Urinary bladder (tissue), 4 donors: ENCODE measurements around the gene FAM107B. TPM values are rescaled to one million over a fixed set of nuclear protein-coding genes. Genes with fewer than 3 reads are reported as not detected.
"Not testable (repeated sequence)": the region's sequence is repeated elsewhere in the genome, so short reads cannot be mapped to it uniquely, and the experiment has no call there.

Experiments used
- DNase-seq: peaks from one replicate; pipeline ENCODE4 v3.0.0-alpha.2; 2015; ENCODE audit errors: extremely low spot score
- H3K27ac ChIP-seq: one replicate; pipeline ENCODE4 v1.5.1; 2013; ENCODE audit warnings: low read depth, mild to moderate bottlenecking, moderate library complexity
- H3K36me3 ChIP-seq: one replicate; pipeline ENCODE4 v1.6.1; 2013; ENCODE audit warnings: mild to moderate bottlenecking, moderate library complexity; ENCODE audit not compliant: insufficient read depth
- H3K4me1 ChIP-seq: one replicate; pipeline ENCODE4 v1.6.1; 2013; ENCODE audit warnings: mild to moderate bottlenecking, moderate library complexity; ENCODE audit not compliant: insufficient read depth
- H3K4me3 ChIP-seq: one replicate; pipeline ENCODE4 v1.5.1; 2013; ENCODE audit warnings: low read depth, low read length
- WGBS: extraction: QIAGEN DNeasy Blood & Tissue Kit; methylation state at CpG from one replicate; pipeline ENCODE4 v1.1.7; 2013; 5-methylcytosine and 5-hydroxymethylcytosine counted together
- polyA plus RNA-seq: library from polyadenylated mRNA; stranded (reverse); fragments of 200-250 nt; gene quantifications from one replicate; pipeline ENCODE4 v1.2.3, GENCODE V29; 2013
- total RNA-seq: library from RNA; depleted of rRNA; stranded (reverse); fragments of >200 nt; gene quantifications from one replicate; pipeline ENCODE4 v1.2.3, GENCODE V29; 2014
- donor health status: healthy with polysubstance abuse.
- donor health status: healthy.

FAM107B gene
- total RNA-seq (40.2 TPM), polyA plus RNA-seq (13.6 TPM)

GRCh38 chr10:14774797-14775196 lies at the start of gene FAM107B:
Gene FAM107B, minus strand, starts transcription at chr10:14774897. Its CDS starts 234 bp downstream, at chr10:14774663.
- Histone ChIP-seq H3K27ac (no peak within 1 kb of the TSS), H3K4me1 (no peaks in the 10 kb centered on the region), H3K4me3 (no peak within 1 kb of the TSS), H3K36me3 (no peaks in the 10 kb centered on the region)
- 93% methylated on average over 8 of the region's 8 CpGs for WGBS
- no peak for DNase-seq

DNA sequence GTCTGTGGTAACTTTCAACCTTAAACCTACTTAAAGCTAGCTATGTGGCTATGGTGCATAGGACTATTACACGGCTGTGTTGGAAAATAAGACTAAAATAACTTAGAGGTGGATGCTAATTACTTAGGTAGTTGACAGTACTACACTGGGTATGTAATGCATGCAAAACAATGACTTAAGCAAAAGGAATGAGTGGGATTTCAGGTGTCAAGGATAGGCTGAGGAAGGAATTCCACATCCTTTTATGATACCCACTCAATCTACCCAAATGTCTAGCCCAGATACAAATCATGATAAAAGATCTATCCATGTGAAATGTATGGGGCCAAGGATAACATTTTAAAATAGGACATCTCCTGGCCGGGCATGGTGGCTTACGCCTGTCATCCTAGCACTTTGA lies 49.3 kb upstream of the FAM107B start:
- no peak for DNase-seq
- H3K36me3 ChIP-seq = no peaks in the 10 kb centered on the region
- WGBS = 92% methylated on average over 3 of the region's 3 CpGs
- H3K4me1 ChIP-seq = no peaks in the 10 kb centered on the region
- H3K27ac ChIP-seq = no peak overlapping the region
- H3K4me3 ChIP-seq = no peak overlapping the region

DNA sequence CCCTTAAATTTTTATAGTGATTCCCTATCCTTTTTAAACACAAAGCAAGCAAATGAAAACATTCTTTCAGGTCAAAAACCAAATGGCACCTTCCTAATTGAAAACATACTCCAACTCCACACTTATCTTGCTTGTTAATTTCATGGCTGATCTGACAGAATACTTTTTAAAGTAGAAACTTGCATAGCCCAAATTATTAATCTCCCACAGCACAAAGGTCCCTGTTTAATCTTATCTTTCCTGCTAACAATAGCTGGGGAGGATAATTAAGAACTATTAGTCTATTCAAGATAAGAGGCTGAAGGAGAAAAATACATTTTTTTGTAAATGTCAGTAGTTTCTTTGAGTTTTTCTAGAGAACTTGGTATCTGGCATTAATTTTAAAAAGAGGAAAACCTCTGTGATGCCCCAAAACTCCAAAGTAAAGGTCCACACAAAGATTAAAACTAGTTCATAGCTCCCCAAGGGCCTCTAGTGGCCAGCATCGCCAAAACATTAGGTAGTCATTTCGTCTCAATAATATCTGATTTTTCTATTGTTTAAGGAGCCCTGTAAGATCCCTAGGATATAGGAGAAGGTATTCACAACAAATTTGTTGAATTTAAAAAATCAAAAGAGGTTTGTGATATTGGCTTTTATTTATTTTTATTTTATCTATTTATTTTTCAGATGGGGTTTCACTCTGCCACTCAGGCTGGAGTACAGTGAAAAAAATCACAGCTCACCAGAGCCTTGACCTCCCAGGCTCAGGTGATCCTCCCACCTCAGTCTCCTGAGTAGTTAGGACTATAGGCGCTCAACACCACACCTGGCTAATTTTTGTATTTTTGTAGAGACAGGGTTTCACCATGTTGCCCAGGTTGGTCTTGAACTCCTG lies 48.4 kb upstream of the FAM107B start:
- WGBS = 32% methylated on average over 3 of the region's 3 CpGs
- no peak for DNase-seq
- Histone ChIP-seq H3K4me3 (no peak overlapping the region), H3K4me1 (no peaks in the 10 kb centered on the region), H3K36me3 (no peaks in the 10 kb centered on the region), H3K27ac (no peak overlapping the region)

DNA sequence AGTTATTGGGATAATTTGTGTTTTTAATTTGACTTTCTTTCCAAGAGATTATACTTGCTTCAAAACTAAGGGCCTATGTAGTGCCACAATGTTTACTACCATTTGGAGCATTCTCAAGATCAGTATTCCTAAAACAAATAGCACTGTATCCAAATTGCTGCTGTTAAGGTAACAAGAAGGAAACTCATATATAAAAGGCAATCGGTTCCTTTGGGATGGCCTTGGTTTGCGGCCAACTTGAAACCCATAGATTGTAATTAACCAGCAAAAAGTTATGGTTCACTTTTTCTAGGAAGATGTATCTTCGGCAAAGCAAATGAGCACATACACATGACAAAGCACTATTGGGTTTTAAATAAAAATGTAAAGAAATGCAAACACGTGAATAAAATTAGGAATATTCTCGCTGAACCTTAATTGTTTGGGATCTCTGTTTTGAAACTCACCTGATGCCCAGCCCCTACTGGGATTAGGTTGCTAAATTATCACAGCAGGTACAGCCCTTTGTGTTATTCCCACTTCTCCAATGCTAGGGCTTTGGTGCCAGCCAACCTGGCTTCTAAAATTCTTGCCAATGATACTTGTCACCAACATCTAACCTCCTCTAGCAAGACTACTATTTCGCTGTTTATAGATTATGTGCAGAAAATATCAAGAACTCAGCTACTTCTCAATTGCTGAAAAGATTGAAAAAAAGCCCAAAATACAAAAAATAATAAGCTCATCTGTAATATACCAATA lies 47.1 kb upstream of the FAM107B start:
- Histone ChIP-seq H3K27ac (no peak overlapping the region), H3K4me3 (no peak overlapping the region)
- 85% methylated on average over 6 of the region's 6 CpGs for WGBS

DNA sequence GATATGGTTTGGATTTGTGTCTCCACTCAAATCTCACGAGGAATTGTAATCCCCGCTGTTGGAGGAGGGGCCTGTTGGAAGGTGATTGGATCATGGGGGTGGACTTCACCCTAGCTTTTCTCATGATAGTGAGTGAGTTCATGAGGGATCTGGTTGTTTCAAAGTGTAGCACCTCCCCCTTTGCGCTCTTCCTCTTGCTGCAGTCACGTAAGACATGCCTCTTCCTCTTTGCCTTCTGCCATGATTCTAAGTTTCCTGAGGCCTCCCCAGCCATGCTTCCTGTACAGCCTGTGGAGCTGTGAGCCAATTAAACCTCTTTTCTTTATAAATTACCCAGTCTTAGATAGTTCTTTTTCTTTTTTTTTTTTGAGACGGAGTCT lies 46.1 kb upstream of the FAM107B start:
- WGBS = 94% methylated on average over 5 of the region's 5 CpGs
- DNase-seq = no peak
- Histone ChIP-seq H3K4me1 (no peaks in the 10 kb centered on the region), H3K36me3 (no peaks in the 10 kb centered on the region), H3K4me3 (no peak overlapping the region), H3K27ac (no peak overlapping the region)

More for the DNA sequence above, 47.1 kb upstream of the FAM107B start:
- no peak for DNase-seq
- no peaks in the 10 kb centered on the region for H3K36me3 ChIP-seq
- no peaks in the 10 kb centered on the region for H3K4me1 ChIP-seq

DNA sequence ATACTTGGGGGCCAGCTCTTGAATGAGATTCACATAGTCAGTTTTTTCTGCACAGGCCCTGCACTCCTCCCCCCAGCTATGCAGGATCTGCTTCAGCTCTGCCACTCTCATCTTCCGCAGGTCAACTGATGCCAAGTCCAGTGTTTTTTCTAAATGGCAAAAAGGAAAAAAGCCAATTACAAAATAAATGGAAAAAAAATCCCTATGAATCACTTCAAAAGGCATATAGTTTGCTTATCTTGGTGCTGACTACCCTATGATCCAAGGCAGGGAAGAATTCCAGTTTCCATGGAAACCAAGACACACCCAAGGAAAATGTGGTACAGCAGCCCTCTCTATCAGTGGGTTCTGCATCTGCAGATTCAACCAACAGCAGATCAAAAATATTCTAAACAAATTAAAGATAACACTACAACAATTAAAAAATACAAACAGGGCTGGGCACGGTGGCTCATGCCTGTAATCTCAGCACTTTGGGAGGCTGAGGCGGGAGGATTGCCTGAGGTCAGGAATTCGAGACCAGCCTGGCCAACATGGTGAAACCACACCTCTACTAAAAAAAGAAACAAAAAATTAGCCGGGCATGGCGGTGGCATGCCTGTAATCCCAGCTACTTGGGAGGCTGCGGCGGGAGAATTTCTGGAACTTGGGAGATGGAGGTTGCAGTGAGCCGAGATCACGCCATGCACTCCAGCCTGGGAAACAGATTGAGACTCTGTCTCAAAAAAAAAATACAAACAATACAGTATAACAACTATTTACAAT lies 45.5 kb upstream of the FAM107B start:
- H3K4me1 ChIP-seq = no peaks in the 10 kb centered on the region
- no peaks in the 10 kb centered on the region for H3K36me3 ChIP-seq
- 89% methylated on average over 10 of the region's 10 CpGs for WGBS
- no peak for DNase-seq
- no peak overlapping the region for H3K4me3 ChIP-seq
- H3K27ac ChIP-seq = no peak overlapping the region

DNA sequence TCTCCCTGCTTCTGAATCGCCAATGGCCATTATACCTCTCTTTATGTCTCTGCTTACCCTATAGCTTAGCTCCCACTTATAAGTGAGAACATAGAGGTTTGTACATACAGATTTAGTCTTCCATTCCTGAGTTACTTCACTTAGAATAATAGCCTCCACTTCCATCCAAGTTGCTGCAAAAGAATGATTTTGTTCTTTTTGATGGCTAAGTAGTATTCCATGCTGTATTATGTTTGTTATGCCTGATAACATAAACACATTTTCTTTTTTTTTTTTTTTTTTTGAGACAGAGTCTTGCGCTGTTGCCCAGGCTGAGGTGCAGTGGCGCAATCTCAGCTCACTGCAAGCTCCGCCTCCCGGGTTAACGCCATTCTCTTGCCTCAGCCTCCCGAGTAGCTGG lies 42.0 kb upstream of the FAM107B start:
- 95% methylated on average over 7 of the region's 7 CpGs for WGBS
- not testable (repeated sequence) for H3K4me3 ChIP-seq, H3K36me3 ChIP-seq, H3K4me1 ChIP-seq, DNase-seq, H3K27ac ChIP-seq

GRCh38 chr10:14815681-14816080 lies 41.0 kb upstream of the FAM107B start:
- H3K4me3 ChIP-seq = no peak overlapping the region
- WGBS = 91% methylated on average over 6 of the region's 6 CpGs
- DNase-seq = no peak
- no peaks in the 10 kb centered on the region for H3K4me1 ChIP-seq
- no peaks in the 10 kb centered on the region for H3K36me3 ChIP-seq
- H3K27ac ChIP-seq = no peak overlapping the region

GRCh38 chr10:14812271-14812670 lies 37.6 kb upstream of the FAM107B start:
- Histone ChIP-seq H3K27ac (no peak overlapping the region), H3K36me3 (no peaks in the 10 kb centered on the region), H3K4me3 (no peak overlapping the region), H3K4me1 (no peaks in the 10 kb centered on the region)
- no peak for DNase-seq
- 94% methylated on average over 3 of the region's 3 CpGs for WGBS

DNA sequence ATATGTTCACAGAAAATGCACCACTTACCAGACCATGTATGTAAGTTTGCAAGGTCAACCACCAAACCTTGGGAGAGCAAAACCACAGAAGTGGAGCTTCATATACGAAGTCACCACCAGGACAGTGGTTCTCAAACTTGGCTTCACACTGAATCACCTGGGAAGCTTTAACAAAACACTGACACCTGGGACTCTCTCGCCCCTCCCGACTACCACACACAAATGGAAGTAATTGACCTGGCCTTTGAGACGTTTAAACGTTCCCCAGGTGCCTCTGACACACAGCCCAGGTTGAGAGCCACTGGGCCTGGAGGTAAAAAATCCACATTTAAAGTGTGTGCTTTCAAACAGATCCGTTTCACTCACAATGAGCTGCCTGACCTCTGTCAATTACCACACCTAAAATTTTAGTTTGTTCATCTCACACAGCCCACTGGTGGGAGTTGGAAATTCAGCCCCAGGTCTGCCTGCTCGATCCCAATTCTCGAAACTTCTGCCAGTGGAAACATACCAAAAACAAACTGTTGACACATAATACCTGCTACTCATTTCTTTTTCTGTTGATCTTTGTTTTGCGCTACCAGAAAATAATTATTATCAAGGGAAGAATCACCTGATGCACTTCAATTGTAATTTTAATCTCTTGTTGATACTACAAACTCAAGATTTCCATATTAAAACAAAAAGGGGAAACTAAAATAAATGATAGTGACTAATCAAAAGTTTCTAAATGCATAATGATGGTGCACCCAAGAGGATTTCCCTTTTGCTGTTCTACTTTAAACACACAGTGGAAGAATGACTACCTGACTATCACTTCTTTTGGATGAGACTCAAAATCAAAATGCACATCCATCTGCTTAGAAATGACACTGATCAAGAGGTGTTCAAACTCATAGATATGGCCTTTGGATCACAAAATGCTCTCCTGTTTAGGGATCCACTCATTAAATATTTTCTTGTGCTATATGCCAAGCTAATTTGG lies 36.6 kb upstream of the FAM107B start:
- DNase-seq = no peak
- no peak overlapping the region for H3K4me3 ChIP-seq
- no peaks in the 10 kb centered on the region for H3K4me1 ChIP-seq
- H3K36me3 ChIP-seq = no peaks in the 10 kb centered on the region
- no peak overlapping the region for H3K27ac ChIP-seq
- 73% methylated on average over 9 of the region's 9 CpGs for WGBS

GRCh38 chr10:14806318-14806717 lies 31.6 kb upstream of the FAM107B start:
- WGBS = 74% methylated on average over 3 of the region's 3 CpGs
- no peak overlapping the region for H3K4me3 ChIP-seq
- no peaks in the 10 kb centered on the region for H3K4me1 ChIP-seq
- H3K27ac ChIP-seq = no peak overlapping the region
- no peaks in the 10 kb centered on the region for H3K36me3 ChIP-seq
- no peak for DNase-seq

DNA sequence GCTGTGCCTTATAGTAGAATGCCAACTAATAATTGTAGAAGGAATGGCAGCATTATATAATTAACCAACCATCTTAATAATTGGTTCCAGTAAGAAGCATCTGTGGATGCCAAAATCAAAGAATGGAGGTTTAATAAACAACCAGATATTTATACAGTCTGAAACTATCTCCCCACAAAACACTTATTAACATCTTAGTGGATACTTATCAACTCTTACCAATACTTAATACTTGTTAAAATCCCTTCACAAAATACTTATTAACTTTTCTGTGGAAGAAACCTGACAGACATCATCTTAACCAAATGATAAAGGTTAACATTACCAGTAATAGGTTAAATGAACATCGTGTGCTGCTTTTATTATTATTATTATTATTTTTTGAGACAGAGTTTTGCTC lies 29.1 kb upstream of the FAM107B start:
- WGBS = 0% methylated on average over 1 of the region's 1 CpG
- H3K4me1 ChIP-seq = no peaks in the 10 kb centered on the region
- DNase-seq = no peak
- H3K4me3 ChIP-seq = no peak overlapping the region
- H3K36me3 ChIP-seq = no peaks in the 10 kb centered on the region
- H3K27ac ChIP-seq = no peak overlapping the region

DNA sequence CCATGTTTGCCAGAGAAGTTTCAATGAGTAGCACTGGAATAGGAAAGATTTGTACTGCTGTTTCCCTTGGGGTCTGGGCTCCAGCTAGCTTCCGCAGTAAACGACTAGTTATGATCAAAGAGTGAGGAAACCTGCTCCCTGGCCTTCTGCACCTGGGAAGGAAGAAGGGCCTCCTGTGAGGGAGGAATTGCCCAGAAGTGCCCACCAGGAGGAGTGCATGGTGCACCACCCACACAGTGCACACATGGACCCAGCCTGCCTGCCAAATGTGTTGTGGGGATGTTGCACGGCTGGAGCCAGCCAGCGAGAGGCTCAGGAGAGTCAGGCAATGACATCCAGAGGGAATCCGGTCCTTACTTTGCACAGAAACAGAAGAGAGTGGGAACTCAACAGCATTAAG lies 27.0 kb upstream of the FAM107B start:
- H3K36me3 ChIP-seq = no peaks in the 10 kb centered on the region
- 44% methylated on average over 5 of the region's 5 CpGs for WGBS
- H3K27ac ChIP-seq = no peak overlapping the region
- DNase-seq = no peak
- no peaks in the 10 kb centered on the region for H3K4me1 ChIP-seq
- H3K4me3 ChIP-seq = no peak overlapping the region
